GM18526 (cell line): ENCODE results near the gene KLC4.

Experiments
- POLR2A ChIP-seq: IDR thresholded peaks from 3 replicates; pipeline ENCODE4 v1.6.1; 2011; ENCODE audit not compliant: insufficient read length; ENCODE audit errors: extremely low read depth

KLC4 gene

DNA sequence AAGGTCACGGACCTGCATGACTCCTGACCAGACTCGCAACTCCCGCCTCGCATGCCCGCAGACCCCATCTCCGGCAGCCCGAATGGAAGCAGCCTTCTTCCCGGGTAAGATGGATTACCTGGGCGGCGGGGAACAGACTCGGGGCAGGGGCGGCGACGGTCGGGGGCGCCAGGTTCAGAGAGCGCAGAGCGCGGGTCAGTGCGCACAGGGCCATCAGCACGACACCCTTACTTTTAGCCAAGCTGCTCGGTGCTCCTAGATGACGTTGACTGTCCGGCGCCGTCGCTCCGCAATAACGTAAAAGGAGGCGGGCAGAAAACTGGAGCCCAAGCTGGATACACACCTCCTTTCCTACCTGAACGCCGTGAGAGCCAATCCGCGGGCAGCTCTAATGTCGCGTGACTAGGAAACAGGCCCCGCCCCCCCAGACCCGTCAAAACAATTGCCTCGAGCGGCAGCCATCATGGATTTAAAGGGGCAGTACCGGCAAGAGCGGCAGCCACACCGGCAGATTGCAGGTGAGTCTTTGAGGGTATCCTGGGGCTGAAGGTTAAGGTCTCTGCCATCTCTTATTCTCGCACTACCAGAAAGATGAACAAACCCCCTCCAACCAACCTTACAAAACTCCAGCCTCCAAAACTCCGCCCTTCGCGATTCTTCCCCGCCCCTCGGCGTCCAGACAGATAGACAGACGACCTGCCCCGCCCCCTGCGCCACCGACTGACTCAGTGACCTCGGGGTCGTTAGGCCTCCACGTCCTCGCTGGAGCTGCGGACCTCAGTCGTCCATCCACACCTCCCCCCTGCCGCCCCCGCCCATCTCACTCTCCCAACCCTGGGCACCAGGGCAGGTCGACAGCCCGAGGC is at the start of gene KLC4, which contains the start of gene MRPL2:
Gene KLC4, plus strand, starts transcription at position 464 of the 866 bp plus-strand sequence. CDS start 1,705 bp downstream, outside the sequence.
Gene MRPL2, minus strand, starts transcription at position 267 of the 866 bp plus-strand sequence. Its CDS starts 53 bp downstream, at position 214.
- peak; percentile 91 for TF ChIP-seq POLR2A

GRCh38 chr6:43011207-43011606 is 48.2 kb upstream of the KLC4 start:
- TF ChIP-seq POLR2A, result no peak

DNA sequence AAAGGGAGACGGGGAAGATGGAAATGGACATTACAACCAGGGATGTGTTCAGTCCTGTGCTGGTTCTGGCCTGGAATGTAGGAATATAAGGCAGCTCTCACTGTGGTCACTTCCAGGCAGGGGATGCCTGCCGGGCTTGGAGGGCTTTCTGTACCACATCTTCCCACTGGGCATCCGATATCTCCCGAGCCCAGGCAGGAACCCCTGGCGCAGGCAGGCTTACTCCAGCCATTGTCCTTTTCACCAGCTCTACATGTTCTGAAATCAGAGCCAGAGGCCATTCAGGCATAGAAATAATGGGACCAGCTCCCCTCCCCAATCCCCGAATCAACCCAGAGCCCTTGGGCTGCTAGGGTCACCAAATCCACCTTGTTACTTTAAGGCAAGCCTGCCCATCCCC is 47.1 kb upstream of the KLC4 start:
- TF ChIP-seq POLR2A, result no peak

DNA sequence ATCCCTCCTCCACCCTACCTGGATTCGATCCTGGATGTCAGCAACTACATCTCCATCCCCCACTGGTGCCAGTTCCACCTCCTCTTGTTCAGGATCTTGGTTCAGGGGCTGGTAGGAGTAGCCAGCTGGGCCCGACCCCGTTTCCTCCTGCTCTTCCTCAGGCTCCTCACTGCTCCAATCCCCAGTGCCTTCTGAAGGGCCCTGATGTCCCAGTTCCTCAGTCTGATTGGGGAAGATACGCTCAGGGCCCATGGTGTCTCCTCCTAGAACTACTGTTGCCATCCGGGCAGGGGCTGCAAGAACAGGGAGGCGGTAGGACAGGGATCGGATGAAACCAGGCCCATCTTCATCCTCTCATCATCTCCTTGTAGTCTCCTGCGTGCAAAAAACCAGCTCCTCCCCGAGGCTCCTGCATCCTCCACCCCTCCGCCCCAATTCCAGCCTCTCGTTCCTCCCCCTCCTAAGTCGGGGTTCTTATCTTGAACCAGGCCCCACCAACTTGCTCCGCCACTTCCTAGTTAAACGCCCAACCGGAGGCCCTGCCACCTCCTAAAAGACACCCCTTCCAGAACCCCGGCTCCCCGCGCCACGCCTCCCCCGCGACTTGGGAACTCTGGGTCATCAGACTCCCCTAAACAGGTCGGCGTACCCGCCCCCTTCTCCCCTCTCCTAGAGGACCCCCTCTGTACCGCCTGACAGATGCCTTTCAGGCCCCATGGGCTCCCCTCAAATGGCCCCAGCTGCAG is 46.2 kb upstream of the KLC4 start:
- no peak for TF ChIP-seq POLR2A

- peak; percentile 73 for TF ChIP-seq POLR2A
These were observed 45.5 kb upstream of the KLC4 start, which contains the start of the genes KLHDC3 and MEA1 for GRCh38 chr6:43013843-43014433. TSS of gene KLHDC3 (plus strand) at chr6:43014249. CDS start at chr6:43017193, 2,944 bp downstream. TSS of gene MEA1 (minus strand) at chr6:43013946. CDS start at chr6:43013813, 133 bp downstream.

- TF ChIP-seq POLR2A, result no peak
These were observed 45.0 kb upstream of the KLC4 start for GRCh38 chr6:43014434-43014909.

DNA sequence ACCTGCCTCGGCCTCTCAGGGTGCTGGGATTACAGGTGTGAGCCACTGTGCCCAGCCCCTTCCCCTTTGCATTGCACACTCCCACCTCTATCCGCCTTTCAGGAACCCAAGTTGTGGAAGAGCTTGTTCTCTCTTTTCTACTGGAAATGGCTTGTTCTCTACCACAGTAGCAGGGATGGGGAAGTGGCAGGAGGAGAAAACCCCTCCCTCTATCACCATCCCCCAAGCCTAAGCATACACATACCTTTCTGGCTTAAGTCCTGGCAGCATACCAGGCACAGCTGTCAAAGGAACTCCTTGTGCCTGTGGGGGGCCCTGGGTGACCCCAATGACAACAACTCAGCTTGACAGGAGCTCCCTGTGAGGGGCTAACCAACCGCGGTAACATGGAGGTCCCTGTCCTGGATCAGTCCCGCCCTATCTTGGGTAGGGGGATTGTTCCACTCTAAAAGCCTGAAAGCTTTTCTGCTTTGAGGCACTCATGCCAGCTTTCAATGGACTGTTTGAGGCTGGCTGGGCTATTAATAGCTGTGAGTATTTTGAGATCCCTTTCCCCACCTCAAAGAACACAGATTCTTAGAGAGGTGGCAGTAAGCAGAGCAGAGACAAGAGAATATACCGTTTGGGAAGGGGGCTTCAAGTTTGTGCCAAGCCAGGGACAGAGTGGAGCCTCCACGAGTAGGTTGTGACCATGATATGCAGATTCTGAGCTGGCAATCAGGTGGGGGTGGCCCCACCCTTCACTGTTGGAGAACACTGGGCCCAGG is 43.1 kb upstream of the KLC4 start:
- TF ChIP-seq POLR2A, result no peak

DNA sequence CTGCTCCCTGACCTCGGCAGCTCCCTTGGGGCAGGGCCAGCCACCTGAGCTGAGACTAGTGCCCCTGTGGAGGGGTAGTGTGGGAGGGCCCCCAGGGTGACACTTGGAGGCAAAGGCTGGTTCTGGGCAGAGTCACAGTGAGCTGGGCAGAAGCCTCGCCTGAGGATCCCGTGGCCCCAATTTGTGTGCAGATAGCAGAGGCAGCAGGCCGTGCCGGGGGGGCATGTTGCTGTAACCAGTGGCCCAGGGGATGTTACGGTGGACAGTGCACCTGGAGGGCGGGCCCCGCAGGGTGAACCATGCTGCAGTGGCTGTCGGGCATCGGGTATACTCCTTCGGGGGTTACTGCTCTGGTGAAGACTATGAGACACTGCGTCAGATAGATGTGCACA is 42.5 kb upstream of the KLC4 start:
- no peak for TF ChIP-seq POLR2A

DNA sequence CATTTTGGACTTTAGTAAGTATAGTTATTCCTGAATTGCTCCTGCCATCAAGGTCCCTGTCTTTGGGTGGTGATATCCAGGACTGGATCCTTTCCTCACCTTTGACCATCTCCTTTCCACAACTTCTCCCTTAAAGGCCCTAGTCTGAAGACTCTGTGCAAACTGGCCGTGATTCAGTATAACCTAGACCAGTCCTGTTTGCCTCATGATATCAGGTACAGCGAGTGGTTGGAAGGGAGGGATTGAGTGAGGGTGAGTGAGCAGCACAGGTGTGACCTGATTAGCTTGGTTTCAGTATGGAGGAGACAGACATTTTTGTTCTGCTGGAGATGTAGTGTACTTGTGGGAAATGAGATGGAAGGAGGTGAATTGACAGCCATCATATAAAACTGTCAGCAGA is 40.3 kb upstream of the KLC4 start:
- no peak for TF ChIP-seq POLR2A

DNA sequence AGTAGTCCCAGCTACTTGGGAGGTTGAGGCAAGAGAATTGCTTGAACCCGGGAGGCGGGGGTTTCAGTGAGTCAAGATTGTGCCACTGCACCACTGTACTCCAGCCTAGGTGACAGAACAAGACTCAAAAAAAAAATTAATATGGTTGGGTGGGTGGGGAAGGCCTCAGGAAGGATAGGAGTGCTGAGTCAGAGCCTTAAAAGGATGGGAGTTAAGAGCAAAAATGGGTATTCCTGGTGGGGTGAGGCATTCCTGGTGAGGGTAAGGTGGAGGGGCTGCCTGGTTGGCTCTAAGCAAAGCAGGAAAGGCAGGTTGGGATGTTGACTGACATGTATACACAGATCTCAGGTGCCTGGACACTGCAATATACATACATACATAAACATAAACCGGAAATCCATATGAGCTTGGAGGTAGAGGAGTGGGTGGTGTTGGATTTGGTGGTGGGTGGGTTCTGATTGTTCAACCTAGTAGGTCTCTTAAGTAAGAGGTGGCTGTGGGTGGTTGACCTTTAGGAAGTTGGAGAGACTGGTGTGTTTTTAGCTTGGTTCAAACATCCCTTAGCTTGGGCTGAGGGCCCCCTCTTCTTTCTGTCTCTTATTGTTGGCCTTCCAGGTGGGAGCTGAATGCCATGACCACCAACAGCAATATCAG is 39.3 kb upstream of the KLC4 start:
- TF ChIP-seq POLR2A, result no peak

DNA sequence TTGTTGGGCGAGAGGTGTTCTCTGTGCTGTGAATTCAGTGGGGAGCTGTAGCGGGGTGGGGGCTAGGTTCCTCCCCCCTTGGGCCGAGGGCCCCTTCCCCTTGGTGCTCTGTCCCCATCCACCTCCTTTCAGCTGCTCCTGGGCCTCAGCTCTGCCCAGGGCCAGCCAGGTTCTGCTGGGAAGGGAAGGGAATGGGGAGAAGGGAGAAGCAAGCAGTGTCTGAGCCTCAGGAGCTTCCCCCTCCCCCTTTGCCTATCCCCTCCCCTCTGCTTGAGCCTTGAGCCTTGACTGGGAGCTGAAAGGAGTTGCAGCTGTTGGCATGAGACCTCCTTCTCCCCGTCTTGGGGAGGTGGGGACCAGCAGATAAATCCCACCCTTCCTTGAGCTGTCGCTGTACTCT is 38.6 kb upstream of the KLC4 start:
- TF ChIP-seq POLR2A, result no peak

GRCh38 chr6:43021270-43022047 is 38.0 kb upstream of the KLC4 start, which contains the start of gene RRP36:
TSS of gene RRP36 (plus strand) at chr6:43021623. CDS start at chr6:43021655, 32 bp downstream.
- TF ChIP-seq POLR2A, result peak; percentile 67

DNA sequence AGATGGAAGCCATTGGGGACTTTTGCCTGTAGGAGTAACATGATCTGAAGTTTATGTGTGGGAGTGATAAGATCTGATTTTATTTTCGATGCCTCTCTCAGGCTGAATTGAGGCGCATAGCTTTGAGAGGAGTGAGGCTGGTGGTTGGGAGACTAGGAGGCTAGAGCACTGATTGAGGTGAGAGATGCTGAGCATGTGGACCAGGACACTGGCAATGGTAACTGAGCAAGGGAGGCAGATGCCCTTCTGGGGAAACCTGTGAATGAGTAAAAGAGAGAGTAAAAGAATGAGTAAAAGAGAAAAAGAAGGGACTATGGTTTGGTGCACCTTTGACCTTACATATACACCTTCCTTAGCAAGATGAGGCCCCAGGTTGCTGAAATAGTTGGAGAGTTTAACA is 35.0 kb upstream of the KLC4 start:
- no peak for TF ChIP-seq POLR2A
